HCT116 (cell line): ENCODE measurements around the gene PRL. TPM values are rescaled to one million over a fixed set of nuclear protein-coding genes. Genes with fewer than 3 reads are reported as not detected.

Experiments
- ATAC-seq: fragments of 200-7000 bp; cut with Tn5 transposase; 2 replicates; pipeline ENCODE4 v1.9.1; 2020; ENCODE audit warnings: mild to moderate bottlenecking, moderate library complexity
- BruUV-seq: library from RNA; stranded (reverse); fragments of 400-500 nt; replicated peaks from 2 replicates; lab custom pipeline; 2021; lab: Mats Ljungman, UMichigan
- CTCF ChIA-PET: fragments of 300-600 bp; sonication (Branson Sonifier 250); formaldehyde crosslinking; loops from one replicate; lab custom pipeline; 2021; ENCODE audit warnings: antibody characterized with exemption; lab: Charles Lee
- POLR2A ChIA-PET: fragments of 300-600, 350-600 bp; sonication (Branson Sonifier 250); formaldehyde crosslinking; loops from one replicate; lab custom pipeline; 2021; ENCODE audit warnings: antibody characterized with exemption; lab: Charles Lee
- RAD21 ChIA-PET, 2 experiments: fragments of 300-600 bp; sonication (Branson Sonifier 250); formaldehyde crosslinking; loops; one replicate each; lab custom pipeline; 2023; ENCODE audit warnings: low total read pairs in 2 of 2; ENCODE audit not compliant: uncharacterized antibody in 2 of 2, unreplicated experiment in 2 of 2, low non-redundant PET in 1 of 2; lab: Charles Lee
- DNase-seq: peaks from one replicate; pipeline ENCODE4 v3.0.0-alpha.2; 2010; ENCODE audit warnings: low read depth, low spot score
- H2AFZ ChIP-seq: fragments of 200-600 bp; shearing (Covaris generic), sonication (generic); 2 replicates; pipeline ENCODE4 v1.6.1; 2017; ENCODE audit warnings: low read depth, mixed run types, mixed read lengths, antibody characterized with exemption, low read length; ENCODE audit not compliant: poor library complexity, severe bottlenecking
- H3K27ac ChIP-seq: 2 replicates; pipeline ENCODE4 v1.5.1; 2012; ENCODE audit warnings: low read depth, low read length
- H3K27me3 ChIP-seq: fragments of 200-600 bp; sonication (generic); 2 replicates; pipeline ENCODE4 v1.6.1; 2016; ENCODE audit warnings: mixed run types, low read length, mixed read lengths; ENCODE audit not compliant: insufficient read depth
- H3K36me3 ChIP-seq, 2 experiments: fragments of 200-500 bp in 1 of 2; fragments of 200-600 bp in 1 of 2; sonication (Bioruptor generic) in 1 of 2; sonication (generic) in 1 of 2; 2 replicates each; pipeline versions ENCODE4 v1.5.1 to v1.6.1; 2014 to 2016; ENCODE audit warnings: low read length in 2 of 2, inconsistent platforms in 1 of 2, mixed read lengths in 1 of 2, mixed run types in 1 of 2; ENCODE audit not compliant: insufficient read depth in 2 of 2, control insufficient read depth in 1 of 2
- H3K4me1 ChIP-seq, 2 experiments: fragments of 200-600 bp in 1 of 2; sonication (generic) in 1 of 2; 2 replicates each; pipeline versions ENCODE4 v1.5.1 to v1.6.1; 2012 to 2017; ENCODE audit warnings: low read length in 2 of 2, inconsistent platforms in 1 of 2, mild to moderate bottlenecking in 1 of 2, mixed read lengths in 1 of 2, mixed run types in 1 of 2, moderate library complexity in 1 of 2; ENCODE audit not compliant: insufficient read depth in 2 of 2, control insufficient read depth in 1 of 2
- H3K4me2 ChIP-seq: fragments of 200-600 bp; sonication (generic); 2 replicates; pipeline ENCODE4 v1.6.1; 2017; ENCODE audit warnings: mixed run types, low read length, mixed read lengths
- H3K4me3 ChIP-seq, 2 experiments: fragments of 200-600 bp in 1 of 2; sonication (generic) in 1 of 2; replicated peaks in 1 of 2; 2 replicates each; pipeline ENCODE4 v1.5.1; 2011 to 2016; ENCODE audit warnings: low read length in 2 of 2, control low read depth in 1 of 2, low read depth in 1 of 2, mild to moderate bottlenecking in 1 of 2, mixed read lengths in 1 of 2, mixed run types in 1 of 2
- H3K79me2 ChIP-seq: fragments of 200-600 bp; sonication (generic); 2 replicates; pipeline ENCODE4 v1.6.1; 2017; ENCODE audit warnings: mild to moderate bottlenecking, mixed run types, low read length, moderate library complexity, mixed read lengths; ENCODE audit not compliant: insufficient read depth
- H3K9ac ChIP-seq: fragments of 200-600 bp; sonication (generic); 2 replicates; pipeline ENCODE4 v1.6.1; 2016; ENCODE audit warnings: low read length, mixed read lengths
- H3K9me2 ChIP-seq: fragments of 200-600 bp; sonication (generic), shearing (Covaris generic); 2 replicates; pipeline ENCODE4 v1.6.1; 2017; ENCODE audit warnings: mixed run types, mild to moderate bottlenecking, moderate library complexity; ENCODE audit not compliant: insufficient read depth
- H3K9me3 ChIP-seq, 2 experiments: fragments of 200-500 bp in 1 of 2; fragments of 200-600 bp in 1 of 2; sonication (Bioruptor generic) in 1 of 2; sonication (generic) in 1 of 2; 2 replicates each; pipeline ENCODE4 v1.6.1; 2014 to 2017; ENCODE audit warnings: low read length in 2 of 2, mixed read lengths in 2 of 2, inconsistent platforms in 1 of 2, low read depth in 1 of 2, mild to moderate bottlenecking in 1 of 2, mixed run types in 1 of 2, moderate library complexity in 1 of 2; ENCODE audit not compliant: control insufficient read depth in 1 of 2, insufficient read depth in 1 of 2
- H4K20me1 ChIP-seq: fragments of 200-600 bp; sonication (generic), shearing (Covaris generic); 2 replicates; pipeline ENCODE4 v1.6.1; 2017; ENCODE audit warnings: mixed run types, mild to moderate bottlenecking, moderate library complexity; ENCODE audit not compliant: insufficient read depth
- CBX3 ChIP-seq: IDR thresholded peaks from 2 replicates; pipeline ENCODE4 v1.6.1; 2012; ENCODE audit warnings: low read depth
- EZH2phosphoT487 ChIP-seq: fragments of 200-600 bp; IDR thresholded peaks from 2 replicates; pipeline ENCODE4 v1.6.1; 2018; ENCODE audit warnings: antibody characterized with exemption, borderline replicate concordance
- FOSL1 ChIP-seq: IDR thresholded peaks from 2 replicates; pipeline ENCODE4 v1.6.1; 2012; ENCODE audit warnings: low read depth
- POLR2A ChIP-seq: IDR thresholded peaks from 2 replicates; pipeline ENCODE4 v1.7.0; 2011; ENCODE audit warnings: borderline replicate concordance; ENCODE audit not compliant: insufficient read depth, insufficient read length; ENCODE audit errors: extremely low read depth
- POLR2AphosphoS5 ChIP-seq: IDR thresholded peaks from 2 replicates; pipeline ENCODE4 v1.6.1; 2011; ENCODE audit warnings: mild to moderate bottlenecking, low read depth, low read length, moderate library complexity
- REST ChIP-seq: IDR thresholded peaks from 2 replicates; pipeline ENCODE4 v1.6.1; 2012; ENCODE audit warnings: low read depth
- SIN3A ChIP-seq: IDR thresholded peaks from 2 replicates; pipeline ENCODE4 v1.6.1; 2012; ENCODE audit warnings: low read depth
- TCF7L2 ChIP-seq: IDR thresholded peaks from 2 replicates; pipeline ENCODE4 v1.7.0; 2011; ENCODE audit warnings: borderline replicate concordance, inconsistent platforms; ENCODE audit not compliant: insufficient read depth, insufficient read length; ENCODE audit errors: extremely low read depth
- intact Hi-C: fragments of 100-400 bp; cut with micrococcal nuclease; formaldehyde crosslinking; loops from 2 replicates; pipeline ENCODE4 v1.10.0; 2022
- total RNA-seq: library from RNA; stranded (reverse); gene quantifications from one replicate; pipeline ENCODE4 v1.2.1, GENCODE V29; 2021; ENCODE audit not compliant: unreplicated experiment
- TF ChIP-seq, protein P1 (sequence below): IDR thresholded peaks from 2 replicates; pipeline ENCODE4 v1.6.1; 2012
- TF ChIP-seq, protein P2 (sequence below): IDR thresholded peaks from 2 replicates; pipeline ENCODE4 v1.6.1; 2012
- TF ChIP-seq, protein P3 (sequence below), 3 experiments: fragments of 200-600 bp in 1 of 3; sonication (generic) in 1 of 3; IDR thresholded peaks in 2 of 3; conservative IDR thresholded peaks in 1 of 3; 2 replicates each; pipeline ENCODE4 v1.5.1; 2012 to 2017; ENCODE audit warnings: low read depth in 2 of 3, low read length in 2 of 3, antibody characterized with exemption in 1 of 3, borderline replicate concordance in 1 of 3, control low read depth in 1 of 3, mild to moderate bottlenecking in 1 of 3, mixed read lengths in 1 of 3, mixed run types in 1 of 3, moderate library complexity in 1 of 3; ENCODE audit not compliant: insufficient read depth in 1 of 3

The PRL gene
- total RNA-seq, 1 experiment from 2014 or later = not detected

DNA sequence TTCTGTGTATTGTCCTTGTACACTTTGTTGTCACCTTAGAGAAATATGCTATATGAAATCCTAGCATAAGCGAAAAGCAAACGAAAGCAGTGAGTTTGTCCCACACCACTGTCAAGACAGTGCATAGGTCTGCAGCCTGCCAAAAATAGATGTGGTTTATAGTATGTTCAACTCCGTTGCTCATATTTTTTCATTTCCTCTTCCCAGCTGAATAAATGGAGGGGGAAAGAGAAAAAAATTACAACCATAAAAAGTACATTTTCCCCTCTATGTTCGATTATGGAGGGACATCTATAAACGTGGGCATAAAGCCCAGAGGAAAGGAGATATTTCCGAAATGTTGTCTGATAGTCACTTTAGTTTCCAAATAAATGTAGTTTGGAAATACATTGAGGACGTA lies 25.8 kb downstream of the PRL start:
- intact Hi-C loops = no loop called here
- H4K20me1 ChIP-seq = no peaks in the 10 kb centered on the region
- no peaks in the 10 kb centered on the region for H3K9me2 ChIP-seq
- CTCF ChIA-PET = no interaction called here
- TF ChIP-seq TCF7L2 (no peak), CBX3 (no peak), POLR2A (no peak), FOSL1 (no peak), REST (no peak), SIN3A (no peak), POLR2AphosphoS5 (no peak), EZH2phosphoT487 (no peak)
- TF ChIP-seq, protein P1, sequence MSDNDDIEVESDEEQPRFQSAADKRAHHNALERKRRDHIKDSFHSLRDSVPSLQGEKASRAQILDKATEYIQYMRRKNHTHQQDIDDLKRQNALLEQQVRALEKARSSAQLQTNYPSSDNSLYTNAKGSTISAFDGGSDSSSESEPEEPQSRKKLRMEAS = no peak
- TF ChIP-seq, protein P2, sequence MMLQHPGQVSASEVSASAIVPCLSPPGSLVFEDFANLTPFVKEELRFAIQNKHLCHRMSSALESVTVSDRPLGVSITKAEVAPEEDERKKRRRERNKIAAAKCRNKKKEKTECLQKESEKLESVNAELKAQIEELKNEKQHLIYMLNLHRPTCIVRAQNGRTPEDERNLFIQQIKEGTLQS = no peak
- TF ChIP-seq, protein P3, sequence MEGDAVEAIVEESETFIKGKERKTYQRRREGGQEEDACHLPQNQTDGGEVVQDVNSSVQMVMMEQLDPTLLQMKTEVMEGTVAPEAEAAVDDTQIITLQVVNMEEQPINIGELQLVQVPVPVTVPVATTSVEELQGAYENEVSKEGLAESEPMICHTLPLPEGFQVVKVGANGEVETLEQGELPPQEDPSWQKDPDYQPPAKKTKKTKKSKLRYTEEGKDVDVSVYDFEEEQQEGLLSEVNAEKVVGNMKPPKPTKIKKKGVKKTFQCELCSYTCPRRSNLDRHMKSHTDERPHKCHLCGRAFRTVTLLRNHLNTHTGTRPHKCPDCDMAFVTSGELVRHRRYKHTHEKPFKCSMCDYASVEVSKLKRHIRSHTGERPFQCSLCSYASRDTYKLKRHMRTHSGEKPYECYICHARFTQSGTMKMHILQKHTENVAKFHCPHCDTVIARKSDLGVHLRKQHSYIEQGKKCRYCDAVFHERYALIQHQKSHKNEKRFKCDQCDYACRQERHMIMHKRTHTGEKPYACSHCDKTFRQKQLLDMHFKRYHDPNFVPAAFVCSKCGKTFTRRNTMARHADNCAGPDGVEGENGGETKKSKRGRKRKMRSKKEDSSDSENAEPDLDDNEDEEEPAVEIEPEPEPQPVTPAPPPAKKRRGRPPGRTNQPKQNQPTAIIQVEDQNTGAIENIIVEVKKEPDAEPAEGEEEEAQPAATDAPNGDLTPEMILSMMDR (IDR thresholded peaks at IDR 0.05 in 2 of 3, conservative IDR thresholded peaks at IDR 0.05 in 1 of 3; ENCODE audit: borderline replicate concordance in 1 of 3, insufficient read depth in 1 of 3, low read depth in 2 of 3, low read length in 2 of 3) = no peak
- no peak overlapping the region for H3K4me3 ChIP-seq
- H3K9ac ChIP-seq = no peak overlapping the region
- H3K79me2 ChIP-seq = no peaks in the 10 kb centered on the region
- no peaks in the 10 kb centered on the region for H3K36me3 ChIP-seq
- no TSS peak for BruUV-seq
- H2AFZ ChIP-seq = no peak overlapping the region
- DNase-seq = no peak
- no peaks in the 10 kb centered on the region for H3K27me3 ChIP-seq
- no peaks in the 10 kb centered on the region for H3K4me1 ChIP-seq
- H3K27ac ChIP-seq = no peak overlapping the region
- no peak overlapping the region for H3K4me2 ChIP-seq
- no peaks in the 10 kb centered on the region for H3K9me3 ChIP-seq
- ATAC-seq = no peak
- POLR2A ChIA-PET = no interaction called here
- RAD21 ChIA-PET = no interaction called here
